H1 (cell line): ENCODE measurements around the gene SLC9A7. TPM values are rescaled to one million over a fixed set of nuclear protein-coding genes. Genes with fewer than 3 reads are reported as not detected.

ENCODE experiments used
- POLR2AphosphoS5 ChIP-seq: IDR thresholded peaks from 2 replicates; pipeline ENCODE4 v1.6.1; 2011; ENCODE audit warnings: low read depth, low read length
- TCF12 ChIP-seq: IDR thresholded peaks from 2 replicates; pipeline ENCODE4 v1.6.1; 2011; ENCODE audit warnings: low read depth, mild to moderate bottlenecking, low read length
- polyA plus RNA-seq, 7 experiments: library from polyadenylated mRNA; depleted of rRNA in 3 of 7; stranded (reverse) in 5 of 7; unstranded in 2 of 7; fragments of >200 nt in 5 of 7; fragments of 200-250 nt in 2 of 7; gene quantifications; 1 replicate in 5 of 7; 2 replicates in 1 of 7; 4 replicates in 1 of 7; pipeline versions ENCODE4 v1.2.1 to v1.2.3, GENCODE V29; 2011 to 2013; ENCODE audit warnings: missing spikeins in 2 of 7, mixed read lengths in 2 of 7
- total RNA-seq: library from RNA; stranded (reverse); fragmentation: NEBNext Ultra II Directional; extraction: Animal tissue kit (Norgen Biotek cat#: 25700); gene quantifications from 2 replicates; pipeline ENCODE4 v1.2.1, GENCODE V29; 2021
- TF ChIP-seq, protein P1 (sequence below): fragments of 300-600 bp; sonication (generic); IDR thresholded peaks from 2 replicates; pipeline ENCODE4 v1.7.1; 2012; ENCODE audit warnings: low read length, moderate library complexity, mild to moderate bottlenecking, inconsistent platforms; ENCODE audit not compliant: insufficient replicate concordance
- TF ChIP-seq, protein P2 (sequence below), 3 experiments: IDR thresholded peaks; 1 replicate in 2 of 3; 2 replicates in 1 of 3; pipeline versions ENCODE4 v1.5.1 to v1.6.1; 2011; ENCODE audit warnings: low read length in 3 of 3, mild to moderate bottlenecking in 3 of 3, inconsistent platforms in 2 of 3, low read depth in 1 of 3, moderate library complexity in 1 of 3; ENCODE audit not compliant: insufficient read depth in 1 of 3; ENCODE audit errors: control extremely low read depth in 1 of 3

The SLC9A7 gene
- total and polyA plus RNA-seq, 2 of the 8 experiments (the other 6 are each of a cell fraction or from before 2014, with no cell fraction given) = 6.7 to 17.2 TPM

DNA sequence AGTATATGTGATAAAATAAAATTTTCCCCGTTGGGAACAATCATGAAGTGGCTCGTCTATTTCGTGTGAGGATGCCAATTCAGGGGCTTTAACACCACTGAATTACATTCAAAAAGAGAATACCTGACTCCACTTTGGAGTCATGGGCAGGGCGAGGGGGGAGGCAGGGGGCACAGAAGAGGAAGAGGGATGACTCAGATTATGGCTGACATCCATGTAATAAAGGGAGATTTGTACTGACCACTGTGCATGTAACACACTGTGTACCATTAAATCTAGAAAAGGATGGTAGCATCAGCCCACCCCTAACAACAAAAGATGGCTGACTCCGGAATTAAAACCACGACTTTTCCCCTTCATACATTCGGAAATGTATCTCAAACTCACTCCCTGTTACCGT lies 1.3 kb downstream of the SLC9A7 start (continued):
- TF ChIP-seq, protein P1, sequence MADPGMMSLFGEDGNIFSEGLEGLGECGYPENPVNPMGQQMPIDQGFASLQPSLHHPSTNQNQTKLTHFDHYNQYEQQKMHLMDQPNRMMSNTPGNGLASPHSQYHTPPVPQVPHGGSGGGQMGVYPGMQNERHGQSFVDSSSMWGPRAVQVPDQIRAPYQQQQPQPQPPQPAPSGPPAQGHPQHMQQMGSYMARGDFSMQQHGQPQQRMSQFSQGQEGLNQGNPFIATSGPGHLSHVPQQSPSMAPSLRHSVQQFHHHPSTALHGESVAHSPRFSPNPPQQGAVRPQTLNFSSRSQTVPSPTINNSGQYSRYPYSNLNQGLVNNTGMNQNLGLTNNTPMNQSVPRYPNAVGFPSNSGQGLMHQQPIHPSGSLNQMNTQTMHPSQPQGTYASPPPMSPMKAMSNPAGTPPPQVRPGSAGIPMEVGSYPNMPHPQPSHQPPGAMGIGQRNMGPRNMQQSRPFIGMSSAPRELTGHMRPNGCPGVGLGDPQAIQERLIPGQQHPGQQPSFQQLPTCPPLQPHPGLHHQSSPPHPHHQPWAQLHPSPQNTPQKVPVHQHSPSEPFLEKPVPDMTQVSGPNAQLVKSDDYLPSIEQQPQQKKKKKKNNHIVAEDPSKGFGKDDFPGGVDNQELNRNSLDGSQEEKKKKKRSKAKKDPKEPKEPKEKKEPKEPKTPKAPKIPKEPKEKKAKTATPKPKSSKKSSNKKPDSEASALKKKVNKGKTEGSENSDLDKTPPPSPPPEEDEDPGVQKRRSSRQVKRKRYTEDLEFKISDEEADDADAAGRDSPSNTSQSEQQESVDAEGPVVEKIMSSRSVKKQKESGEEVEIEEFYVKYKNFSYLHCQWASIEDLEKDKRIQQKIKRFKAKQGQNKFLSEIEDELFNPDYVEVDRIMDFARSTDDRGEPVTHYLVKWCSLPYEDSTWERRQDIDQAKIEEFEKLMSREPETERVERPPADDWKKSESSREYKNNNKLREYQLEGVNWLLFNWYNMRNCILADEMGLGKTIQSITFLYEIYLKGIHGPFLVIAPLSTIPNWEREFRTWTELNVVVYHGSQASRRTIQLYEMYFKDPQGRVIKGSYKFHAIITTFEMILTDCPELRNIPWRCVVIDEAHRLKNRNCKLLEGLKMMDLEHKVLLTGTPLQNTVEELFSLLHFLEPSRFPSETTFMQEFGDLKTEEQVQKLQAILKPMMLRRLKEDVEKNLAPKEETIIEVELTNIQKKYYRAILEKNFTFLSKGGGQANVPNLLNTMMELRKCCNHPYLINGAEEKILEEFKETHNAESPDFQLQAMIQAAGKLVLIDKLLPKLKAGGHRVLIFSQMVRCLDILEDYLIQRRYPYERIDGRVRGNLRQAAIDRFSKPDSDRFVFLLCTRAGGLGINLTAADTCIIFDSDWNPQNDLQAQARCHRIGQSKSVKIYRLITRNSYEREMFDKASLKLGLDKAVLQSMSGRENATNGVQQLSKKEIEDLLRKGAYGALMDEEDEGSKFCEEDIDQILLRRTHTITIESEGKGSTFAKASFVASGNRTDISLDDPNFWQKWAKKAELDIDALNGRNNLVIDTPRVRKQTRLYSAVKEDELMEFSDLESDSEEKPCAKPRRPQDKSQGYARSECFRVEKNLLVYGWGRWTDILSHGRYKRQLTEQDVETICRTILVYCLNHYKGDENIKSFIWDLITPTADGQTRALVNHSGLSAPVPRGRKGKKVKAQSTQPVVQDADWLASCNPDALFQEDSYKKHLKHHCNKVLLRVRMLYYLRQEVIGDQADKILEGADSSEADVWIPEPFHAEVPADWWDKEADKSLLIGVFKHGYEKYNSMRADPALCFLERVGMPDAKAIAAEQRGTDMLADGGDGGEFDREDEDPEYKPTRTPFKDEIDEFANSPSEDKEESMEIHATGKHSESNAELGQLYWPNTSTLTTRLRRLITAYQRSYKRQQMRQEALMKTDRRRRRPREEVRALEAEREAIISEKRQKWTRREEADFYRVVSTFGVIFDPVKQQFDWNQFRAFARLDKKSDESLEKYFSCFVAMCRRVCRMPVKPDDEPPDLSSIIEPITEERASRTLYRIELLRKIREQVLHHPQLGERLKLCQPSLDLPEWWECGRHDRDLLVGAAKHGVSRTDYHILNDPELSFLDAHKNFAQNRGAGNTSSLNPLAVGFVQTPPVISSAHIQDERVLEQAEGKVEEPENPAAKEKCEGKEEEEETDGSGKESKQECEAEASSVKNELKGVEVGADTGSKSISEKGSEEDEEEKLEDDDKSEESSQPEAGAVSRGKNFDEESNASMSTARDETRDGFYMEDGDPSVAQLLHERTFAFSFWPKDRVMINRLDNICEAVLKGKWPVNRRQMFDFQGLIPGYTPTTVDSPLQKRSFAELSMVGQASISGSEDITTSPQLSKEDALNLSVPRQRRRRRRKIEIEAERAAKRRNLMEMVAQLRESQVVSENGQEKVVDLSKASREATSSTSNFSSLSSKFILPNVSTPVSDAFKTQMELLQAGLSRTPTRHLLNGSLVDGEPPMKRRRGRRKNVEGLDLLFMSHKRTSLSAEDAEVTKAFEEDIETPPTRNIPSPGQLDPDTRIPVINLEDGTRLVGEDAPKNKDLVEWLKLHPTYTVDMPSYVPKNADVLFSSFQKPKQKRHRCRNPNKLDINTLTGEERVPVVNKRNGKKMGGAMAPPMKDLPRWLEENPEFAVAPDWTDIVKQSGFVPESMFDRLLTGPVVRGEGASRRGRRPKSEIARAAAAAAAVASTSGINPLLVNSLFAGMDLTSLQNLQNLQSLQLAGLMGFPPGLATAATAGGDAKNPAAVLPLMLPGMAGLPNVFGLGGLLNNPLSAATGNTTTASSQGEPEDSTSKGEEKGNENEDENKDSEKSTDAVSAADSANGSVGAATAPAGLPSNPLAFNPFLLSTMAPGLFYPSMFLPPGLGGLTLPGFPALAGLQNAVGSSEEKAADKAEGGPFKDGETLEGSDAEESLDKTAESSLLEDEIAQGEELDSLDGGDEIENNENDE = no peak
- TF ChIP-seq, protein P2, sequence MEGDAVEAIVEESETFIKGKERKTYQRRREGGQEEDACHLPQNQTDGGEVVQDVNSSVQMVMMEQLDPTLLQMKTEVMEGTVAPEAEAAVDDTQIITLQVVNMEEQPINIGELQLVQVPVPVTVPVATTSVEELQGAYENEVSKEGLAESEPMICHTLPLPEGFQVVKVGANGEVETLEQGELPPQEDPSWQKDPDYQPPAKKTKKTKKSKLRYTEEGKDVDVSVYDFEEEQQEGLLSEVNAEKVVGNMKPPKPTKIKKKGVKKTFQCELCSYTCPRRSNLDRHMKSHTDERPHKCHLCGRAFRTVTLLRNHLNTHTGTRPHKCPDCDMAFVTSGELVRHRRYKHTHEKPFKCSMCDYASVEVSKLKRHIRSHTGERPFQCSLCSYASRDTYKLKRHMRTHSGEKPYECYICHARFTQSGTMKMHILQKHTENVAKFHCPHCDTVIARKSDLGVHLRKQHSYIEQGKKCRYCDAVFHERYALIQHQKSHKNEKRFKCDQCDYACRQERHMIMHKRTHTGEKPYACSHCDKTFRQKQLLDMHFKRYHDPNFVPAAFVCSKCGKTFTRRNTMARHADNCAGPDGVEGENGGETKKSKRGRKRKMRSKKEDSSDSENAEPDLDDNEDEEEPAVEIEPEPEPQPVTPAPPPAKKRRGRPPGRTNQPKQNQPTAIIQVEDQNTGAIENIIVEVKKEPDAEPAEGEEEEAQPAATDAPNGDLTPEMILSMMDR (IDR thresholded peaks at IDR 0.05; ENCODE audit: control extremely low read depth in 1 of 3, insufficient read depth in 1 of 3, low read depth in 1 of 3, low read length in 3 of 3) = no peak
- TF ChIP-seq TCF12 = no peak
- no peak for TF ChIP-seq POLR2AphosphoS5
